Loucy (cell line): ENCODE data around the gene MTHFS.
"Not testable (repeated sequence)": the region's sequence is repeated elsewhere in the genome, so short reads cannot be mapped to it uniquely, and the experiment has no call there.

Experiments
- EZH2phosphoT487 ChIP-seq: fragments of 200-600 bp; IDR thresholded peaks from 2 replicates; pipeline ENCODE4 v1.6.1; 2018; ENCODE audit warnings: antibody characterized with exemption, mild to moderate bottlenecking, moderate library complexity, borderline replicate concordance
- TF ChIP-seq, protein P1 (sequence below): fragments of 200-600 bp; sonication (generic); conservative IDR thresholded peaks from 2 replicates; pipeline ENCODE4 v1.5.1; 2014; ENCODE audit warnings: mild to moderate bottlenecking, antibody characterized with exemption, low read length

DNA sequence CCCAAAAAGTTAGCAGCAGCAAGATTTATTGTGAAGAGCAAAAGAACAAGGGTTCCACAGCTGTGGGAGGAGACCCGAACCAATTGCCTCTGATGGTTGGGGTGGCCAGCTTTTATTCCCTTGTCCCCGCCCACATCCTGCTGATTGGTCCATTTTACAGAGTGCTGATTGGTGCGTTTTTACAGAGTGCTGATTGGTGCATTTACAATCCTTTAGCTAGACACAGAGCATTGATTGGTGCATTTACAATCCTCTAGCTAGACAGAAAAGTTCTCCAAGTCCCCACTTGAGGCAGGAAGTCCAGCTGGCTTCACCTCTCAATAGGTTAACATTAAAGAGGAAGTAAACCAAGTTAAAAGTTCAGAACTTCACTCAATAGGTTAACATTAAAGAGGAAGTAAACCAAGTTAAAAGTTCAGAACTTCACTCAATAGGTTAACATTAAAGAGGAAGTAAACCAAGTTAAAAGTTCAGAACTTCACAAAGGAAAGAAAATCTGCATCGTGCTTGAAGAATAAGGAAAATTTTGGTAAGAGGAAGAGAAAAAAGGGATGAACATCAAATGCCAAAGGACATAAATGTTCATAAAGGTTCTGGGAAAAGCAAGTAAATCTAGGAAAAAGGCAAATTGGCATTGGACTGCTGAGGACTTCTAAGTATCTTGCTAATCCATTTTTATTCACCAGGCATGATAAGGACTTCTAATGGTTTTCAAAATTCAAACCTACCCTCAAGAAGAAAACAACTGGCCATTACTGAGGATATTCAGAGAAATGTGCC is 12.9 kb upstream of the MTHFS start:
- not testable (repeated sequence) for TF ChIP-seq EZH2phosphoT487
- TF ChIP-seq, protein P1, sequence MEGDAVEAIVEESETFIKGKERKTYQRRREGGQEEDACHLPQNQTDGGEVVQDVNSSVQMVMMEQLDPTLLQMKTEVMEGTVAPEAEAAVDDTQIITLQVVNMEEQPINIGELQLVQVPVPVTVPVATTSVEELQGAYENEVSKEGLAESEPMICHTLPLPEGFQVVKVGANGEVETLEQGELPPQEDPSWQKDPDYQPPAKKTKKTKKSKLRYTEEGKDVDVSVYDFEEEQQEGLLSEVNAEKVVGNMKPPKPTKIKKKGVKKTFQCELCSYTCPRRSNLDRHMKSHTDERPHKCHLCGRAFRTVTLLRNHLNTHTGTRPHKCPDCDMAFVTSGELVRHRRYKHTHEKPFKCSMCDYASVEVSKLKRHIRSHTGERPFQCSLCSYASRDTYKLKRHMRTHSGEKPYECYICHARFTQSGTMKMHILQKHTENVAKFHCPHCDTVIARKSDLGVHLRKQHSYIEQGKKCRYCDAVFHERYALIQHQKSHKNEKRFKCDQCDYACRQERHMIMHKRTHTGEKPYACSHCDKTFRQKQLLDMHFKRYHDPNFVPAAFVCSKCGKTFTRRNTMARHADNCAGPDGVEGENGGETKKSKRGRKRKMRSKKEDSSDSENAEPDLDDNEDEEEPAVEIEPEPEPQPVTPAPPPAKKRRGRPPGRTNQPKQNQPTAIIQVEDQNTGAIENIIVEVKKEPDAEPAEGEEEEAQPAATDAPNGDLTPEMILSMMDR = not testable (repeated sequence)
